Left ventricle myocardium inferior (tissue), 1 donor: Measurements from ENCODE around the gene MRPL9. TPM values are rescaled to one million over a fixed set of nuclear protein-coding genes. Genes with fewer than 3 reads are reported as not detected.

ENCODE experiments used
- DNase-seq: peaks from one replicate; pipeline ENCODE4 v3.0.0-alpha.2; 2020
- H3K27ac ChIP-seq: fragments of 200-600 bp; replicated peaks from 2 replicates; pipeline ENCODE4 v1.8.0; 2021
- H3K27me3 ChIP-seq: fragments of 200-600 bp; 2 replicates; pipeline ENCODE4 v1.8.0; 2021; ENCODE audit warnings: low read depth
- H3K36me3 ChIP-seq: fragments of 200-600 bp; 2 replicates; pipeline ENCODE4 v1.8.0; 2021
- H3K4me1 ChIP-seq: fragments of 200-600 bp; 2 replicates; pipeline ENCODE4 v1.8.0; 2021
- H3K4me3 ChIP-seq: fragments of 200-600 bp; 2 replicates; pipeline ENCODE4 v1.8.0; 2021; ENCODE audit warnings: mild to moderate bottlenecking, moderate library complexity
- H3K9me3 ChIP-seq: fragments of 200-600 bp; replicated peaks from 2 replicates; pipeline ENCODE4 v1.8.0; 2021
- intact Hi-C: fragments of 100-400 bp; cut with micrococcal nuclease; formaldehyde crosslinking; loops from one replicate; pipeline ENCODE4 v1.11.0; 2022
- total RNA-seq: library from RNA; stranded (reverse); fragmentation: NEBNext Ultra II Directional; extraction: Animal tissue kit (Norgen Biotek cat#: 25700); gene quantifications from one replicate; pipeline ENCODE4 v1.2.1, GENCODE V29; 2021
- TF ChIP-seq, protein P1 (sequence below): fragments of 200-600 bp; IDR thresholded peaks from 2 replicates; pipeline ENCODE4 v1.8.0; 2021; ENCODE audit warnings: antibody characterized with exemption, mild to moderate bottlenecking, borderline replicate concordance
- donor health status: DM: no; HTN: yes; CAD: no; lungs with severe emphysema.

The MRPL9 gene
- total RNA-seq, 1 donor from 2014 or later: 41.8 TPM

- intact Hi-C loops: no loop called here
- H3K4me1 ChIP-seq: no peaks in the 10 kb centered on the region
- no peaks in the 10 kb centered on the region for H3K36me3 ChIP-seq
- TF ChIP-seq, protein P1, sequence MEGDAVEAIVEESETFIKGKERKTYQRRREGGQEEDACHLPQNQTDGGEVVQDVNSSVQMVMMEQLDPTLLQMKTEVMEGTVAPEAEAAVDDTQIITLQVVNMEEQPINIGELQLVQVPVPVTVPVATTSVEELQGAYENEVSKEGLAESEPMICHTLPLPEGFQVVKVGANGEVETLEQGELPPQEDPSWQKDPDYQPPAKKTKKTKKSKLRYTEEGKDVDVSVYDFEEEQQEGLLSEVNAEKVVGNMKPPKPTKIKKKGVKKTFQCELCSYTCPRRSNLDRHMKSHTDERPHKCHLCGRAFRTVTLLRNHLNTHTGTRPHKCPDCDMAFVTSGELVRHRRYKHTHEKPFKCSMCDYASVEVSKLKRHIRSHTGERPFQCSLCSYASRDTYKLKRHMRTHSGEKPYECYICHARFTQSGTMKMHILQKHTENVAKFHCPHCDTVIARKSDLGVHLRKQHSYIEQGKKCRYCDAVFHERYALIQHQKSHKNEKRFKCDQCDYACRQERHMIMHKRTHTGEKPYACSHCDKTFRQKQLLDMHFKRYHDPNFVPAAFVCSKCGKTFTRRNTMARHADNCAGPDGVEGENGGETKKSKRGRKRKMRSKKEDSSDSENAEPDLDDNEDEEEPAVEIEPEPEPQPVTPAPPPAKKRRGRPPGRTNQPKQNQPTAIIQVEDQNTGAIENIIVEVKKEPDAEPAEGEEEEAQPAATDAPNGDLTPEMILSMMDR: no peak
- no peak for DNase-seq
- no peak overlapping the region for H3K27ac ChIP-seq
- peaks cover 46% of the 10 kb centered on the region for H3K27me3 ChIP-seq
- H3K9me3 ChIP-seq: no peaks in the 10 kb centered on the region
- H3K4me3 ChIP-seq: no peak overlapping the region
These were observed 39.1 kb upstream of the MRPL9 start for GRCh38 chr1:151802372-151802771.

GRCh38 chr1:151801846-151802245, 38.5 kb upstream of the MRPL9 start:
- no peaks in the 10 kb centered on the region for H3K4me1 ChIP-seq
- TF ChIP-seq, protein P1: no peak
- intact Hi-C loops: no loop called here
- H3K36me3 ChIP-seq: no peaks in the 10 kb centered on the region
- no peak overlapping the region for H3K4me3 ChIP-seq
- H3K9me3 ChIP-seq: no peaks in the 10 kb centered on the region
- peaks cover 46% of the 10 kb centered on the region for H3K27me3 ChIP-seq
- no peak for DNase-seq
- H3K27ac ChIP-seq: no peak overlapping the region

DNA sequence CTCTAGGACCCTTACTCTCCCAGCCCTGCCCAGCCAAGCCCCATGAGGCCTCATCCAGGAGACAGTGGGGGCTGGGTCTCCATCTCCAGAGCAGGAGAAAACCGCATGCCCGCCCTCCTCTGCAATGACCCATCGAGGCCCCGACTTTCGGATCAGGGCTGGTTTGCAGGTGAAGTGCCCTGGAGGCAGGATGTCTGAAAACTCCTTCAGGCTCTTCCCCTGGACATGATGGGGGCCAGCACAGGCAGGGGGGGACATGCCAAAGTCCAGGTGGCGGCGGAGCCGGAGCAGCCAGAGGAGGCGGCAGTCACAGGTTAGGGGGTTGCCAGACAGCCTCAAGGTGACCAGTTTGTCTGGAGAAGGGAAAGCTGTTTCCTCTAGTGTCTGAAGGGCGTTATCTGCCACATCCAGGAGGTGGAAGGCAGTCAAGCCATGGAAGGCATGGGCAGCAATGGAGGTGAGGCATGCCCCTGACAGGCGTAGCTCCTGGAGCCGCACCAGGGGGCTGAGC, 38.1 kb upstream of the MRPL9 start:
- TF ChIP-seq, protein P1: no peak
- no peaks in the 10 kb centered on the region for H3K36me3 ChIP-seq
- peaks cover 46% of the 10 kb centered on the region for H3K27me3 ChIP-seq
- H3K9me3 ChIP-seq: no peaks in the 10 kb centered on the region
- intact Hi-C loops: no loop called here
- no peaks in the 10 kb centered on the region for H3K4me1 ChIP-seq
- no peak overlapping the region for H3K27ac ChIP-seq
- H3K4me3 ChIP-seq: no peak overlapping the region
- no peak for DNase-seq

DNA sequence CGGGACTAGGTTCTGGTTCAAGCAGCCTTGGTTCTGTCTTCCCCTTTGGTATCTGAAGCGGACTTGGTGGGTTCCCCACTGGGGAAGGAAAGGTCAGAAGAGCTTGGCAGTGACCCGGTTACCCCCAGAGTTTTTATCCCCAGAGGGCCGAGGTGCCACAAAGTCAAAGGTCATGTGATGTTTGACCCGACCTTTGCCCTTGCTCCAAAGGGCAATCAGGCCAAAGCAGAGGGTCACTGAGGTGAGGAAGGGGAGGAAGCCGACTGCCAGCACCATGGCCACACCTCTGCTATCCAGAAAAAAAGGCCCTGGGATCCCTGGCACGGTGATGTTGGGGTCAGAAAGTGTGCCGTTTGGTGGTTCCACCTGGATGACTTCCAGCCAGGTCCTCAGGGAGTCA, 37.5 kb upstream of the MRPL9 start:
- TF ChIP-seq, protein P1: no peak
- Histone ChIP-seq H3K27ac (no peak overlapping the region), H3K4me3 (no peak overlapping the region), H3K27me3 (peaks cover 46% of the 10 kb centered on the region), H3K36me3 (no peaks in the 10 kb centered on the region), H3K9me3 (no peaks in the 10 kb centered on the region), H3K4me1 (no peaks in the 10 kb centered on the region)
- no peak for DNase-seq
- intact Hi-C loops: no loop called here

GRCh38 chr1:151799179-151800022, 36.1 kb upstream of the MRPL9 start:
- Histone ChIP-seq H3K4me3 (no peak overlapping the region), H3K36me3 (no peaks in the 10 kb centered on the region), H3K4me1 (no peaks in the 10 kb centered on the region), H3K9me3 (no peaks in the 10 kb centered on the region), H3K27me3 (peaks cover 42% of the 10 kb centered on the region), H3K27ac (no peak overlapping the region)
- DNase-seq: no peak
- intact Hi-C loops: no loop called here
- TF ChIP-seq, protein P1: no peak
